ENCODE data around the gene SCAF4. TPM values are rescaled to one million over a fixed set of nuclear protein-coding genes. Genes with fewer than 3 reads are reported as not detected.

Gene SCAF4
- total and polyA plus RNA-seq, 2 of the 8 experiments (the other 6 are each of a cell fraction or from before 2014, with no cell fraction given): 28.9 to 55.1 TPM

- FAIRE-seq (no peak), DNase-seq (ENCODE audit: low read depth in 1 of 2, low spot score in 2 of 2) (no peak)
- no peak overlapping the region for H2BK12ac ChIP-seq (ENCODE audit: low read depth, low read length)
- no peak overlapping the region for H4K5ac ChIP-seq (ENCODE audit: insufficient read length, low read depth, low read length)
- H3K4me2 ChIP-seq (ENCODE audit: insufficient read depth in 1 of 2, low read depth in 2 of 2, low read length in 2 of 2): no peak overlapping the region
- H2BK120ac ChIP-seq (replicated peaks; ENCODE audit: low read depth, low read length): no peak overlapping the region
- H3K56ac ChIP-seq (replicated peaks; ENCODE audit: insufficient read length, low read depth, low read length): no peak overlapping the region
- H4K8ac ChIP-seq (ENCODE audit: extremely low read depth, insufficient read depth, low read length): no peak overlapping the region
- CTCF ChIA-PET (ENCODE audit: partially characterized antibody): no interaction called here
- no peak for TF ChIP-seq TAF7 (optimal IDR thresholded peaks at IDR 0.05; ENCODE audit: borderline replicate concordance, low read depth, low read length)
- TF ChIP-seq RBBP5 (IDR thresholded peaks at IDR 0.05; ENCODE audit: borderline replicate concordance, low read depth, low read length): no peak
- no peak for TF ChIP-seq CHD2 (IDR thresholded peaks at IDR 0.05; ENCODE audit: low read length)
- no peak for TF ChIP-seq GTF2F1 (IDR thresholded peaks at IDR 0.05; ENCODE audit: borderline replicate concordance, low read depth, low read length)
- TF ChIP-seq TEAD4 (IDR thresholded peaks at IDR 0.05; ENCODE audit: low read depth, low read length): no peak
- POLR2A ChIA-PET (ENCODE audit: partially characterized antibody): no interaction called here
- H3K4ac ChIP-seq (replicated peaks; ENCODE audit: insufficient read length, low read depth, low read length): no peak overlapping the region
- no peak overlapping the region for H3K23ac ChIP-seq (ENCODE audit: insufficient read length)
- H2AK5ac ChIP-seq (ENCODE audit: low read depth, low read length): no peak overlapping the region
- H3K4me1 ChIP-seq (replicated peaks in 1 of 4; ENCODE audit: control insufficient read depth in 3 of 4, insufficient read depth in 4 of 4, low read length in 3 of 4): no peaks in the 10 kb centered on the region
- H2AFZ ChIP-seq (ENCODE audit: low read length): no peak overlapping the region
- H2BK5ac ChIP-seq (ENCODE audit: low read depth, low read length): no peak overlapping the region
- no peaks in the 10 kb centered on the region; the same call in 1 of the 2 replicates for H3K23me2 ChIP-seq (ENCODE audit: low read depth, low read length)
- peaks cover 0 to 3% of the 10 kb centered on the region in 2 experiments; a peak in 1 of 4 replicates for H3K79me2 ChIP-seq (ENCODE audit: control insufficient read depth in 1 of 2, insufficient read depth in 2 of 2, low read length in 2 of 2)
- no peaks in the 10 kb centered on the region for H3K79me1 ChIP-seq (ENCODE audit: low read depth, low read length)
- H3K27me3 ChIP-seq (replicated peaks in 1 of 4; ENCODE audit: control insufficient read depth in 3 of 4, extremely low read depth in 1 of 4, insufficient read depth in 3 of 4, low read length in 3 of 4): no peaks in the 10 kb centered on the region
- H3K18ac ChIP-seq (ENCODE audit: extremely low read depth, low read length): no peak overlapping the region
- H3K4me3 ChIP-seq (ENCODE audit: extremely low read depth in 1 of 4, insufficient read depth in 2 of 4, low read depth in 3 of 4, low read length in 4 of 4): no peak overlapping the region
- H3K9me3 ChIP-seq (ENCODE audit: insufficient read depth in 2 of 2, low read depth in 1 of 2, low read length in 1 of 2): no peaks in the 10 kb centered on the region
- no peak overlapping the region for H4K91ac ChIP-seq (replicated peaks; ENCODE audit: insufficient read length, low read length)
- peaks cover 26 to 81% (median 44%) of the 10 kb centered on the region in 4 experiments for H3K36me3 ChIP-seq (ENCODE audit: control insufficient read depth in 2 of 4, insufficient read depth in 4 of 4, low read length in 3 of 4)
- no peak overlapping the region for H2BK15ac ChIP-seq (ENCODE audit: low read length)
- H4K20me1 ChIP-seq (replicated peaks in 1 of 2; ENCODE audit: control insufficient read depth in 1 of 2, insufficient read depth in 2 of 2, low read length in 2 of 2): peaks cover 2 to 4% of the 10 kb centered on the region in 2 experiments
- H3K9ac ChIP-seq (replicated peaks in 1 of 4; ENCODE audit: extremely low read depth in 1 of 4, low read depth in 3 of 4, low read length in 3 of 4): no peak overlapping the region
- no peak overlapping the region for H3K14ac ChIP-seq (ENCODE audit: insufficient read length)
- no peak overlapping the region for H3K27ac ChIP-seq (ENCODE audit: low read depth, low read length)
- no peak overlapping the region for H2BK20ac ChIP-seq (ENCODE audit: low read length)
Measured at GRCh38 chr21:31682620-31683019, 49.3 kb downstream of the SCAF4 start.
